A673 (cell line): ENCODE data around the gene RBM20.

Experiments used
- EZH2 ChIP-seq: fragments of 200-600 bp; sonication (generic); IDR thresholded peaks from 2 replicates; pipeline ENCODE4 v1.6.1; 2017; ENCODE audit warnings: borderline replicate concordance, low read depth, mild to moderate bottlenecking, mixed read lengths, antibody characterized with exemption, low read length; ENCODE audit not compliant: poor library complexity, severe bottlenecking
- TF ChIP-seq, protein P1 (sequence below): fragments of 300-800, 200-600 bp; sonication (generic); conservative IDR thresholded peaks from 2 replicates; pipeline ENCODE4 v1.5.1; 2017; ENCODE audit warnings: low read depth, mild to moderate bottlenecking, antibody characterized with exemption, low read length, moderate library complexity, mixed read lengths

DNA sequence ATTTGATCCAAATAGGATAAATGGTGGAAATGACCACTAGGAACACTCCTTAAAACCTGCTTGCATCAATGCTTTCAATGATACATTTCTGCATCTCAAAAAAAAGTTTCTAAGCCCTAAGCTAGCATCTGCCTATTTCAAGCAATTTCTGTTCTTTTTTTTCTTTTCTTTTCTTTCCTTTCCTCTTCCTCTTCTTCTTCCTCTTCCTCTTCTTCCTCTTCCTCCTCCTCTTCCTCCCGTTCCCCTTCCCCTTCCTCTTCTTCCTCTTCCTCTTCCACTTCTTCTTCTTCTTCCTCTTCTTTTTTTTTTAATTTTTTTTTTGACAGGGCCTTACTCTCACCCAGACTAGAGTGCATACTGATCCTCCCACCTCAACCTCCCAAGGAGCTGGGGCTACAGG is 15.4 kb downstream of the RBM20 start:
- TF ChIP-seq, protein P1, sequence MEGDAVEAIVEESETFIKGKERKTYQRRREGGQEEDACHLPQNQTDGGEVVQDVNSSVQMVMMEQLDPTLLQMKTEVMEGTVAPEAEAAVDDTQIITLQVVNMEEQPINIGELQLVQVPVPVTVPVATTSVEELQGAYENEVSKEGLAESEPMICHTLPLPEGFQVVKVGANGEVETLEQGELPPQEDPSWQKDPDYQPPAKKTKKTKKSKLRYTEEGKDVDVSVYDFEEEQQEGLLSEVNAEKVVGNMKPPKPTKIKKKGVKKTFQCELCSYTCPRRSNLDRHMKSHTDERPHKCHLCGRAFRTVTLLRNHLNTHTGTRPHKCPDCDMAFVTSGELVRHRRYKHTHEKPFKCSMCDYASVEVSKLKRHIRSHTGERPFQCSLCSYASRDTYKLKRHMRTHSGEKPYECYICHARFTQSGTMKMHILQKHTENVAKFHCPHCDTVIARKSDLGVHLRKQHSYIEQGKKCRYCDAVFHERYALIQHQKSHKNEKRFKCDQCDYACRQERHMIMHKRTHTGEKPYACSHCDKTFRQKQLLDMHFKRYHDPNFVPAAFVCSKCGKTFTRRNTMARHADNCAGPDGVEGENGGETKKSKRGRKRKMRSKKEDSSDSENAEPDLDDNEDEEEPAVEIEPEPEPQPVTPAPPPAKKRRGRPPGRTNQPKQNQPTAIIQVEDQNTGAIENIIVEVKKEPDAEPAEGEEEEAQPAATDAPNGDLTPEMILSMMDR: no peak
- TF ChIP-seq EZH2: no peak
